GM19455 (cell line): ENCODE measurements around the gene PACSIN2.
"Not testable (repeated sequence)": the region's sequence is repeated elsewhere in the genome, so short reads cannot be mapped to it uniquely, and the experiment has no call there.

Experiments used
- ATAC-seq: cut with Tn5 transposase; IDR thresholded peaks from one replicate; pipeline ENCODE4 v1.9.1; 2021; ENCODE audit not compliant: unreplicated experiment

PACSIN2 gene

DNA sequence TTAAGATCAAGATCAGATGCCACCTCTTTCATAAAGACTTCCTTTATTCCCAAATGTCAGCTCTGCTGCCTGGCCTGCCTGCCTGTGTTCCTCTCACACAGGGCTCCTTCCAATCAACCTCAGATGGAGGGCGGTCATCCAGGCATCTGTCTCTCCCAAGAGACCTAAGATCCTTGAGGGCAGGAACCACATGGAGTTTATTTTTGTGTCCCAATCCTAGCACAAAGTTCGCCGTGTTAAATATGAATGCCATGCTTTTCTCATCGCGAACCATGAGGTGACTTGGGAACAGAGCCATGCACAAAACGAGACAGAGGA, 85.2 kb downstream of the PACSIN2 start:
- ATAC-seq: no peak

DNA sequence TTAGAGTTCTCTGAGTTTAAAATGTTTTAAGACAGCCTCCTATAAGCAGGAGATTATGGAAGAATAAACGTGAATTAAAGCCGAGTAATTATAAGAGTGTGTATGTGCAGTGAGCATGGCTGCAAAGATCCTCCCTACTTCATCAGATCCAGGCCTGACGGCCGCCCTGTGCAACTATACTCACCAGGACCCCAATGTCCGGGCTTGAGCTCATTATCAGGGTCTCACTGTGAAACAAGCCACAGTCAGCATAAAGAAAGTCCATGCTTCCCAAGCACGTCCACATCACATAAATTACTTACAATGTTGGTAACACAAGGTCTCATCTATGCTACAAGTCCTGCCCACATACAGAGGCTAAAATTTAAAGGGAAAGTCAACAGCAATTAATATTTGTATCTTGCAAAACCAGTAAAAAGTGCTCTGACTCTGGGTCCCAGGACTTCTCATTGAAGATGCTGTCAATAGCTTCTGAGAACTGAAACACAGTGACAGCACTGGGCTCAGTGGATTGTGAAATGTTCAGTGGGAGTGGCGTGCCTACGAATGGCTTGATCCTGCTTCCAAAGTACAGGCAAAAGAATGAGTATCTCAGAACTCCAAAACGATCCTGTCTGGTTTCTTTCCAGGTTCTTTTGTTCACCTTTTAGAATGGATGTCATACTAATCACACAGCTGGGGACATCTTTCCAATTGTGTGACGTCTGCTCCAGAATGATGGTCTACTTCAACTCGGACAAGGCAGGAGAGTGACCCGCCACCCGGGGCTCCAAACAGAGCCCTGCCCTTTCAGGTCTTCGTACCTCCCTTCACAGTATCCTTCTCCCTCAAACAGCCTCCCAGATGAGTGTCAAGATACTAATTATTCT, 85.7 kb downstream of the PACSIN2 start:
- no peak for ATAC-seq

DNA sequence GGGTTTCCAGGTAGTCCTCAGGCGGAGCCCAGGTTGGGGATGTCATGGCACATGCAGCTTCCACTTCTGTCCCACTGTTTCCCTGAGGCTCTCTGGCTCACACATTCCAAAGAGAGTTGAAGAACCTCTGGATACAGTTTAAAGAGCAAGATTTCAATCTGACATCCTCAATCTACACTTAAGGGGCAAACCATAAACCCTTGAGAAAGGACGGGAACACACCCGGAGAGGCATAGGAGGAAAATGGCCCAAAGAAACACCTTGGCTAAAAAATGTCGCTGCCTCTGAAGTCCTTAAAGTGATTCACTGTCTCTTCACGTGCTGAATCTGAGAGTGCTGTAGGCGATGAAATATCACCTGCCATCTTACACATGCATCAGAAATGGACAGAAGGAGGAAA, 87.0 kb downstream of the PACSIN2 start:
- no peak for ATAC-seq

DNA sequence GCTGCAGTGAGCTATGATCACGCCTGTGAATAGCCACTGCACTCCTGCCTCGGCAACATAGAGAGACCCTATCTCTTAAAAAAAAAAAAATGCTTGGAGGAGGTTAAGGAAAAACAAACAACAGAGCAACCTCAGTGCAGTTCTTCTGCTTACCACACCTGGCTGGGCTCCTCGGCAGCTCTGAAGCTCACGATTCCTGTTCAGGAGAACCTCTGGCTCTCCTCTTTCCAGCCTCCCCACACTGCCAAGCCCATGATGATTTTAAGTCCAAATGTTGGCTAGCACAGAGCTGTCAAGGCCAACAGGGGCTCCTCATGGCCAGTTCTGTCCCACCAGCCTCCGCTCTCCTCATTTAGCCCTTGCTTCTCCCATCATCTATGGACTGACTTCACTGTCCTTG, 88.2 kb downstream of the PACSIN2 start:
- ATAC-seq: no peak

DNA sequence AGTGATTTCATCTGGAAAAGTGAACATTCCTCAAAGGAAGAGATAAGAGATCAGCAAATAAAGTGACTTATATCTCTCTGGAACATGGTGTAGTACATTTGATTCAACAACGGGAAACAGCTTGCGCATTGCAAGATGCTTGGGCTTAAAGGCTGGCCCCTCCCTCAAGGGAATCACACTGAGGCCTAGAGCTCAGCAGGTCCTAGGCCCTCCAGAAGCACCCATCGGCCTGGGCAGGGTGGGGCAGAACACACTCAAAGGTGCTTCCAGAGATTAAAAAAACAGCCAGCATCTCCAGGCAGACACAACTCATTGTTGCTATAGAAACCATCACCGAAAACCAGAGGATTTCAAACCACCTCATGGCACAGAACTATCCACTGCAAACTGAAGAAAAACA, 88.8 kb downstream of the PACSIN2 start:
- no peak for ATAC-seq

DNA sequence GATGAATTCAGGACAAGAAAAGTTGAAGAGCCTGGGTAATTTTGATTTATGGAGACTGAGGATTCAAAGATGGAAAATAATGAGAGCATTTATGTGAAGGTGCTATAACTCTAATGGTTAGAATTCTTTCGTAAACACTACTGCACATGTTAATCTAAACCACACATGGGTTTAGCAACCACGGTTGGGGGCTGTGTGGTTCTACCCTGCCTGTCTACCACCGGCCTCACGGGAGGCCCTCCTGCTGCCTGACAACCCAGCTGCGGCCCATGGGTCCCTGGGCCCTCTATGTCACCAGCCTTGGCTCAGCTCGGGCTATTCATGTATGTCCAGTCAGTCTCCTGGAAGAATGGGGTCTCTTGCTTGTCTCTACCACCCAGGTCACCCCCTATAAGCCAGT, 89.4 kb downstream of the PACSIN2 start:
- ATAC-seq: no peak

DNA sequence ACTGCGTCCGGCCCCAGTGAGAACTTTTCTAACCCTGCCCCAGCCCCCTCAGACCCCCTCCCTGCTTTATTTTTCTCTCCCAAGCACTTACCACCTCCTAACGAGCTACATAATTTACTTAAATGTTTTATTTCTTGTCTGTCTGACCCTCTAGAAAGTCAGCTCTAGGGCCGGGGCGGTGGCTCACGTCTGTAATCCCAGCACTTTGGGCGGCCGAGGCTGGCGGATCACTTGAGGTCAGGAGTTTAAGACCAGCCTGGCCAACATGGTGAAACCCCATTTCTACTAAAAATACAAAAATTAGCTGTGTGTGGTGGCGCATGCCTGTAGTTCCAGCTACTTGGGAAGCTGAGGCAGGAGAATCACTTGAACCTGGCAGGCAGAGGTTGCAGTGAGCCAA, 89.9 kb downstream of the PACSIN2 start:
- ATAC-seq: not testable (repeated sequence)

DNA sequence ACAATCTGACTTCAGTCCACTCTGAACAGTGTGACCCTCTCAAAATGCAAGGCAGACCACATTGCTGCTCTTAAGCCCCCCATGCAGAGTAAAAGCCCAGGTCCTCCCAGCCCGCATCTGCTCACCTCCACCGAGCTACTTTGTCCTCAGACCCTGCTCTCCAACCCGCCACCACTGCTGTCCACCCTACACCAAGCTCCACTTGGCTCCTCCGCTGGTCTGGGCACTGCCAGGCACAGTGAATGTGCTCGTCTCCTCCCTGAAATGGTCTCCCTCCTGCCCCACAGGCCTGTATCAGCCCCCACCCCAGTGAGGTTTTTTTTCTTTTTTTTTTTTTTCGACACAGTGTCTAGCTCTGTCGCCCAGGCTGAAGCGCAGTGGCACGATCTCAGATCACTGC, 90.5 kb downstream of the PACSIN2 start:
- no peak for ATAC-seq

DNA sequence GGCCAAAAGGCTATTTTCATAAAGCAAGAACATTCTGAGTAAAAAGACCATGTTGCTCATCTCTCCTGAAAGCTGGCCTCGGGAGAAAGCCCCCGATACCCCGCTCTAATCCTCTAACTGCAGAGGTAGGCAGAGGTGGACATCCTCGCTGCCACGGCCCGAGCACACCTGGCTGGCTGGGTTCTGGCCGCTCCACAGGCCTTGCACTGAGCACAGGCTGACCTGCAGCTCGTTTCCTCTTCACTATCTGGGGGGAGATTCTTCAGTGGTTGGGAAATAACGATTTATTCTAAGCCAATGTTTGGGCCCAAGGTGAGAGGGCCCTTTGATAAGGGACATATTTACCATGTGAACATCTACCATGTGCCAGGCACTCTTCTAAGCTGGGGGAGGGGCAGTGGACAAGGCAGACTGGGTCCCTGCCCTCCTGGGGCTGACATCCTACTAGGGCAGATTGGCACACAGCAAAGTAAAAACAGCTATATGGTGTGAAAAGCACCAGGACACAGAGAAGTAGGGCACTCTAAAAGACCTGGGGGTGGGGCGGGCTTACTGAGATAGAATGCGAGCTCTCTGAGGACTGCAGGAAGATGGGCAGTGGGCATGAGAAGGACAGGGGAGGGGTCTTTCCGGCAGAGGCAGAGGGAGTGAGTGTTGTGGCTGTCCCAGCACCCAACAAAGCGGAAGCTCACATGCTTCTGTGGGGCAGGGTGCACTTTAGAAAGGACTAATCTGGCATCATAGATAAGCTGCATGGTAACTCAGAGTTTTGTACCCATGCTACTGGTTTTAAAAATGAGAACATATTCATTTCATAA, 92.4 kb downstream of the PACSIN2 start:
- ATAC-seq: no peak

DNA sequence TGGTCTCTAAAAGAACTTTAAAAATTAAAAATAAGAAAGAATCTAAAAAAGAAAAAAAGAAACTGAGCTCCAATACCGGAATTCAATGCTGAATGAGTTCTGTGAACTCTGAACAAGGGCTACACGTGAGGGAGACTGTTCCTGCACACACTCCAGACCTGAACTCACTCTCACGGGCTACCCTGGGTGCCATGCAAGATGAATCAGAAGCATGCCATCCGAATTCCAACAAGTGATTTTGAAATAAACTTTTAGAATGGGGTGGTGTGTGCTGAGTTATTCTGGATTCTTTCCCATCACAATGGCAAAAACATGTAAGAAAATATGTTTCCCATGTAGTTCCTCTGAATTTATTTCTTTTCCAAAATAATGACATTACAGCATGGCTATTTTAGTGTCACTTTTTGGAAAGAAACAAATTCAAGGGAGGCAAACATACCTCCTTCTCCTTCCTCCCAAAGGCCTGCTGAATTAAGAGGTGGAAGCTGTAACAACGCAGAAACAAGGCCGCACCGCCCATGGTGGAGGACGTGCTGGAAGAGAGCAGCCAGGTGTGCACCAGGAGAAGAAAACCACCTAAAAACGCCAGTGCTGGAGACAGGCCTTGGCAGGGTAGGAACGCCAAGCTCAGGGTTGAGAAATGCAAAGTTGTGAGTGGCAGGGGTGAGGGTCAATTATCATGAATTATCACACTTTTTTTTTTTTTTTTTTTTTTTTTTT, 94.7 kb downstream of the PACSIN2 start:
- ATAC-seq: no peak

DNA sequence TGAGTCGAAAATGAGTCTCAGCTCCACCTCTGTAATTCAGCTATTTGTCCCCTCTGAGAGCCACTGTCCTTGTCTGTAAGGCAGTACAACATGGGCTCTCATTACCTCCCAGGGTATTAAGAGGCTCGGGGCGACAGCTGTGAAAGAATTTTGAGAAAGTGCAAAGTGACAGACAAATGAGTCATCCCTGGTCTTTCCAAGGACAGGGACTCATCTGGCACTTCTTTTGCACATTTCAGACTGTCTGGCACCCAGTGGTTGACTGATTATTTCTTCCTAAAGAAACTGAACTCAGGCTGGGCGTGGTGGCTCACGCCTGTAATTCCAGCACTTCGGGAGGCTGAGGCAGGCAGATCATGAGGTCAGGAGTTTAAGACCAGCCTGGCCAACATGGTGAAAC, 95.8 kb downstream of the PACSIN2 start:
- ATAC-seq: no peak

DNA sequence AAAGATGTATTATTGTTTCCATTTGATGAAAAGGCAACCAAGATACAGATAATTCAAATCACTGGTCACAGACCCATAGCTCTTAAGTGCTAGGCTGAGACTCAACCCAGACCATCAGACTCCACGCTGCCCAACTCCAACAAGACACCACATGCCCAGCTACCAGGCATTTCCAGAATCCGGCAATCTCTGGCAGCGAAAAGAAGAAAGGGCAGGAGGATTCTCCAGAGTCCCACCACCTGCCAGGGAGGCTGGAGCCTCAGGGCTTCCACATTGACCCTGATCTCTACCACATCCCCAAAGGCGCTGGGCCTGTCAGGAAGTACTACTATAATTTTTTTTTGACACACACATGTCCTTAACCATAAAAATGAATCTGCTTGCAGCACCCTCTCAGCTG, 96.4 kb downstream of the PACSIN2 start:
- no peak for ATAC-seq

DNA sequence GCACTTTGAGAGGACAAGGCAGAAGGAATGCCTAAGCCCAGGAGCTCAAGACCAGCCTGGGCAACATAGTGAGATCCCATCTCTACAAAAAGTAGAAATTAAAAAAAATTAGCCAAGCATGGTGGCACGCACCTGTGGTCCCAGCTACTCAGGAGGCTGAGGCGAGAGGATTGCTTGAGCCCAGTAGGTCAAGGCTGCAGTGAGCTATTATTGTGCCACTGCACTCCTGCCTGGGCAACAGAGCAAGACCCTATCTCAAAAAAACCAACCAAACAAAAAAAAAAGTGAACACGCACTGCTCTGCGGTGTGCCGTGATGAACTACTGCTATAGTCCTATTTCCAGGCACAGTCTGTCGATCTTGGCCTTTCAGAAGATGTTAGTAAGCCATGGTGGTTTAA, 97.6 kb downstream of the PACSIN2 start:
- not testable (repeated sequence) for ATAC-seq

DNA sequence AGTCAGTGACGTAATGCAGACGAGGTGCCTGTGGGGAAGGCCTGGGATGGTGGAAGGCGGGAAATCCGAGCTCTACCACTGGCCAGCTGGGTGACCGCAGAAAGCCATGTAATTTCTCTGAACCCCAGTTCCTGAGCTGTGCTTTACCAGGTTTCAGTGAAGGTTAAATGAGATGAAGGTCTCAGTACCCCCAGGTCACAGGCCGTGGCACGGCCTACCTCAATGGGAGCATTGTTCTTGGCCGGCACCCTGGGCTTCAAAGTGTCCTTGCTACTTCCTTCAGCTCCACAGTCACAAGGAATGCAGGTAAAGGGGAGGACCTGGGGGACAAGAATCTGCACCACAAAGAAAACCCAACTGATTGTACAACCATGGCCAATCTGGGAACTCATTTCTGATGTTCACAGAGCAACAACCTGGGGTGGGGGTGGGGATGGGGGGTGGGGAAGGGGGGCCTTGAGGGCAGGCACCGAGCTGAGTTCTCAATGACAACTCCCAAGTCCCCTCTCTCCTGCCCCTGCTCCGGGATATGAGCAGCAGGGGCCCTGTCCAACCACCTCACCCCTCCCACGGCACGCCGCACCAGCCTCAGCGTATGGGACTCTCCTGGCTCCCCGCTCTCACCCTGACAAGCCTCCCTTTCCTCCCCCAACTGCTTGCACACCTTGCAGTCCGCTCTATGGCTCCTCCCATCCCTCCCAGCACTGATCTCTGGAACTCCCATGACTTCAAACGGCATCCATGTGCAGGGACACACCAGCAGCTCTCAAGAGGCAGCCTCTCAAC, 98.8 kb downstream of the PACSIN2 start:
- ATAC-seq: no peak

DNA sequence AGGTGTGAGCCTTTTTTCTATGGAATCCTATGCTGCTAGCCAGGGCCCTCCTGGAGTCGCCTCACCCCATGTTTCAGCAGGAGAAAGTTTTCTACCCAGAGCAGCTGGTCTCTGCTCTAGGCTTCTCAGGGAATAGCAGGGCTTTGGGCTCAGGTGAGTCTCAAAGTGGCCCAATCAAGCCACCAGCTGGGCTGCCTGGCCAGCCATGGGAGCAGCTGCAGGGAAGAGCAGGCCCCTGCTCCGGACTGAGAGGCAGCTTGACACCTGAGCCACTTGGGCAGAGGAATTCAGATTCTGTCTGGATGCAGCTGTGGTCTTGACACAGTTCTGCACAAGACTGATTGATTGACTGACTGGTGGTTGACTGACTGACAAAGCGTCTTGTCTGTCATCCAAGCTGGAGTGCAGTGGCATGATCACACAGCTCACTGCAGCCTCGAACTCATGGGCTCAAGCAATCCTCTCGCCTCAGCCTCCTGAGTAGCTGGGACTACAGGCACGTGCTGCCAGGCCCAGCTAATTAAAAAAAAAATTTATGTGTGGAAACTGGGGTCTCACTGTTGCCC, 100.4 kb downstream of the PACSIN2 start:
- no peak for ATAC-seq

DNA sequence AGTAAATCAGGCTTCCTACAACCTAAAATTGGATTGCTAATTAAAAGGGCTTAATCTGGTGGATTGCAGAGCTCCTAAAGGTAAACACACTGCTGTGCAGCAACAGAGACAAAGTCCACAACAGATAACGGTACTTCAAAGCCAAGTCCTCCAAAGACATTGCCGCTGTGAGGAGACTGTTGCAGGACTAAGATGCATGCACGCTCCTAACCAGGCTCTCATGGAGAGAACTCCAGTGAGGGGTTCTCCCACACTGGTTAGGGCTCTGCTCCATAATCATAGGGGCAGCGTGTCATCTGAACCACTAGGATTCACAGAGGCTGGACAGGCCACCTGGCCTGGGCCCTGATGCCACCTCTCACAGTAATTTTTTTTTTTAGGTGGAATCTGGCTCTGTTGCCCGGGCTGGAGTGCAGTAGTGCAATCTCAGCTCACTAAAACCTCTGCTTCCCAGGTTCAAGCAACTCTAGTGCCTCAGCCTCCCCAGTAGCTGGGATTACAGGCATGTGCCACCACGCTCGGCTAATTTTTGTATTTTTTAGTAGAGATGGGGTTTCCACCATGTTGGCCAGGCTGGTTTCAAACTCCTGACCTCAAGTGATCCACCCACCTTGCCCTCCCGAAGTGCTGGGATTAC, 101.0 kb downstream of the PACSIN2 start:
- no peak for ATAC-seq

DNA sequence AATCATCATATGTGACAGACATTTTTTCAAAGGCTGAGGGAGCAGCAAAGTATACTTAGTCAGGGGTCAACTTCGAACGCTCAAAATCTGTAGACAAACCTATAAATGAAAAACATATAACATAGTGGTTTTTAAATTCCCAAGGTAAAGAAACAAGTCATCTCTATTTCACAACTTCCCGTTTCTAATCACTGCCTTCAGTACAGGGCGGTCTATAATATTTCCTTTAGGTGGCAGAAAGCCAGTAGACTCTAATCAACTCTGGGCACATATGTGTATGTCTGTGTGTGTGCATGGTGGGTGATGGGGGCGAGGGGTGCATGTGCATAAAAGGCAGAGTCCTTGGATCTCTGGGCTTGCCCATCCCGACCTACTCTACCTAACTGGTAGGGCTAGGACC, 102.9 kb downstream of the PACSIN2 start:
- no peak for ATAC-seq

DNA sequence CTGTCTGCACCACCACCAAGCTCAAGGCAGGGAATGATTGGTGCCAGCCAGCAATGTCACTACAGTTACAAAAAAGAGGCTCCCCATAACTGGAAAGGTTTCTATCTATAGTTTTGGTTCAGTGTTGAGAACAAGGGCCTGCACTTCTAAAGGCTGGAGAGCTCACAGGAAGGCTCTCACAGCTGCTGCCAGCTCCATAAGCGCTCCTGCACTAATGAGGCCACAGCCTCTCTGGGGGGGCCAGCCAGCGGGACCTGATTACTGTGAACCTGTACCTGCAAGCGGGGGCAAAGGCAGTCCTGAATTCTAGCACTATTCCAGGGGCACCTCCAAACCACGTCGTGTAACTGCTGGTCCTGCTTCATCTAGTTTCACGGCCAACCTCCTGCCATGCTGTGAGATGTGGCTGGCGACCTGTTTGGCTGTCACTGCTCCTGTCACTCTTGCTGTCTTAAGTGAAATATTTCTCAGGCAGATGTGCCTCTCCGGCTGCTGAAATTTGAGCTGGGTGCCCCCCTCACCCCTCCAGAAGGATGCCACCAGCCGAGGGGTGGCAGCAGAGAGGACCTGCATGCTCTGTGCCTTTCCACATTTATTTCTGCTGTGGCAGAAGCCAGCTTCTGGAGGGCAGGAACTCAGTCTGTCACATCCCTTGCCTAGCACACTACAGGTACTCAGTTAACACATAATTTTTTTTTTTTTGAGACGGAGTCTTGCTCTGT, 104.6 kb downstream of the PACSIN2 start:
- ATAC-seq: no peak

DNA sequence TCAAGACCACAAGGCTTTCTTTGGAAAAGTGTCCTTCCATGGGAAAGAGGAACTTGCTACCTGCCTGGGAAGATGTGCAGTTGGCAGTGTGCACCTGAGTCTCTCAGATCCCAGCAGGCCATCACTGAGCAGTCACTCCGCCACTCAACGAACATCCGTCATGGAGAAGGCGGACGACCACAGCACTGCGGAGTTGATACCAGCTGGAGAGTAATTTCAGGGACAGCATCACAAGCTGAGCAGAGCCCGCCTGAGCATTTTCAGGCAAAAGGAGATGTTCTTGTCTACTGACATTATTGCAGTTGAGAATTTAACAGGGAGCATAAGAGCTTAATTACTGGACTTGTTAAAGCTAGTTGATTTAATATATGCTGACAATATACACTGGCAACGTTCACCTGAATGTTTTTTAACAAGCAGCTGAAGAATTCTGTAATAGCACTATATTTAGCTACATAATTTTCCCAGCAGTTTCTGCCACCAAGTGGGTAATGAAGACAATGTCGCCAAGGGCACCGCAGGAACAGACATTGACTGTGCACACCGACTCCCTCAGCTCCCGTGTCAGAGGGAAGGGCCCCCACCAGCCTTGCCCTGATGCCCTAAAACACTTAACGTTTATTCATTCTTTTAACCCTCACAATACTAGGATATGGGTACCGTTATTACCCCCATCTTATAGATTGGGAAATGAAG, 105.4 kb downstream of the PACSIN2 start:
- no peak for ATAC-seq
